OCI-M1 (cell line): ENCODE results near the gene KRTAP19-5.
A peak's percentile ranks its signal among the peaks of the same experiment; 100 is the strongest.

Experiments
- DNase-seq: peaks from one replicate; lab custom pipeline; 2025; lab: John Stamatoyannopoulos, UW

Gene KRTAP19-5

DNA sequence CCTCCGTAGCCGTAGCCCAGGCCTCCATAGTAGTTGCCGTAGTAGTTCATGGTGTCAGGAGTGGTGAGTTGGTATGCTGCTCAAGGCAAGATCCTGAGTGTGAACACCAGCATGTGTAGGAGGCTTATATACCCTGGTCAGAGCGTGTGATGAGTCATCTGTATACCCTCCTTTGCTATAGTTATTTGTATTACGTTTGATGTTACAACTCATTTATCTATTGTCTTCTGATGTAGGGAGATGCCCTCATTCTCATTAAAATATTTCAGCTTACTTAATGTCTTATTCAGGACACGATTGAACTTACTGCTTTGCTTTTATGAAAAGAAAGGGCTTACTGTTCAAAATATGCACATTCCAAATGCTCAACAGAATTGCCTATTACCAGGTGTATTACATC, at the start of gene KRTAP19-5:
TSS of gene KRTAP19-5 (minus strand) at position 101 of the 400 bp plus-strand sequence. CDS start at position 50, 51 bp downstream.
- no peak for DNase-seq

DNA sequence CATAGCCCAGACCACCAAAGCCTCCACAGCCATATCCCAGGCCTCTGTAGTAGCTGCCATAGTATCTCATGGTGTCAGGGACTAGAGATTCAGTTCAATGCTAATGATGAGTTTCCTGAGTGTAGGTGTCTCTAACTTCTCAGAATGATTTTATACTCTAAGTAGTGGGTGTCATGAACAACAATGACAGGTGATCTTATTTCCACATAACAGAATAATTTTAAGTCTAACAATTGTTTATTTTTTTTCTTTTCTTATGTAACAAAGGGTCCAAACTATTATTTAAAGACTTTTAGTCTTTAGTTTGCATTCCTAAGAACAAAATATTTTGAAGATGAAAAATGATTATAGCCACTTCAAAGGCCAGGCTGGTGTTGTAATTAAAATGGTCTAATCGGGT, 39.8 kb upstream of the KRTAP19-5 start, which contains the start of gene KRTAP19-6:
TSS of gene KRTAP19-6 (minus strand) at position 101 of the 400 bp plus-strand sequence. CDS start at position 70, 31 bp downstream.
- no peak for DNase-seq

DNA sequence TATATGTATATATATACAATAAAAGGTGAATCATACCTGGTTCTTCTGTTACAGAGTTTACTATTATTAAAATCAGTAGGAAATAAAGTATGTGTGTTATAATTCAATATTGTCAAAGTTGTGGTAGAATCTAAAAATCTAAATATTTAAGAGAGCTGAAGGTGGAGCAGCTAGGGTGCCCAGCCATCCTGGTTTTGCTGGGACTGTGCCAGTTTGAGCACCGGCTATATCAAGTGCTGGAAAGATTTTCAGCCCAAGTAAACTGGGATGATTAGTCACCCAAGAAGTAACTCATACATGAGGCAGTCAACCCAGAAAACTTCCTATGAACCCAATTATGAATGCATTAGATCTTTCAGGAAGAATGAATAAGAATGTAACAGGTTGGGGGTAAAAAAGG, 16.9 kb upstream of the KRTAP19-5 start:
- no peak for DNase-seq

DNA sequence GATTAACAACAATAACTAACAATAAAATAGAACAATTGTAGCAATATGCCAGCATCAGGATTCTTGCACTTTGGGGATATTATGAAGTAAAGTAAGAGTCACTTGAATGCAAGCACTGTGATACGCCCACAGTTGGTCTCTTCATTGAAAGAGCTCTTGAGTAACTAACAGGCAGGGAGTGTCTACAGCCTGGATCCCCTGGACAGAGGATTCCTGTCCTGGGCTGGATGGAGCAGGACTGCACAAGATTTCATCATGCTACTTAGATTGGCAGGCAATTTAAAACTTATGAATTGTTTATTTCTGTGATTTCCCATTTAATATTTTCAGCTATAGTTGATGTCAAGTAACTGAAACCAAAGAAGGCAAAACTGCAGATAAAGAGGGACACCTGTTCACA, 13.7 kb upstream of the KRTAP19-5 start:
- no peak for DNase-seq

DNA sequence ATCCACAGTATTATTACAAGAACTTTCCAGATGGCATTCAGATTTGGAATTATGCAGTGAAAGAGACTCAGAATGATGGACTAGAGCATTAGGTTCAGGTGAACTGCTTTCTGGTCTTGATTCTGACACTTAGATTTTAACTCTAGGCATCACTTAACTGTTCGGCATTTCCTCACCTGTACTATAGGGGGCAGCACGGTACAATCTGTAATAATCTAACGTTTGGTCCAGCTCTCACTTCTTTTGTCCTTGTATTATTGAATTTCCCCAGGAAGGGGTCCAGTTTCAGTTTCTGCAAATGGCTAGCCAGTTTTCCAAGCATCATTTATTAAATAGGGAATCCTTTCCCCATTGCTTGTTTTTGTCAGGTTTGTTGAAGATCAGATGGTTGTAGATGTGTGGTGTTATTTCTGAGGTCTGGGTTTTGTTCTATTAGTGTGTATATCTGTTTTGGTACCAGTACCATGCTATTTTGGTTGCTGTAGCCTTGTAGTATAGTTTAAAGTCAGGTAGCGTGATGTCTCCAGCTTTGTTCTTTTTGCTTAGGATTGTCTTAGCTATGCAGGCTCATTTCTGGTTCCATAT, 3.8 kb upstream of the KRTAP19-5 start:
- peak; percentile 11 for DNase-seq

DNA sequence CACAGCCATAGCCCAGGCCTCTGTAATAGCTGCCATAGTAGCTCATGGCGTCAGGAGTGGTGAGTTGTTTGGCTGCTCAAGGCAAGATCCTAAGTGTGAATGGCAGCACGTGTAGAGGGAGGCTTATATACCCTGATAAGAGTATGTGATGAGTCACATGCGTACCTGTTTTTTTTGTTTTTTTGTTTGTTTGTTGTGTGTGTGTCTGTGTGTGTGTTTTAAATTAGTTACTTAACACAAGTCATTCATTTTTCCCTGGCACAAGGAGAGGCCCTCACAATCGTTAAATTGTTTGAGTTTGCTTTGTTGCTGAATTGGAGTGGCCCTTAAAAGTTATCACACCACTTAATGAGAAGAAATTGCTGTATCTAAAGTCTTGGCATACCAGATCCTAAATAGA, 4.9 kb downstream of the KRTAP19-5 start, which contains the start of gene KRTAP19-4:
TSS of gene KRTAP19-4 (minus strand) at position 101 of the 400 bp plus-strand sequence. CDS start at position 46, 55 bp downstream.
- no peak for DNase-seq

DNA sequence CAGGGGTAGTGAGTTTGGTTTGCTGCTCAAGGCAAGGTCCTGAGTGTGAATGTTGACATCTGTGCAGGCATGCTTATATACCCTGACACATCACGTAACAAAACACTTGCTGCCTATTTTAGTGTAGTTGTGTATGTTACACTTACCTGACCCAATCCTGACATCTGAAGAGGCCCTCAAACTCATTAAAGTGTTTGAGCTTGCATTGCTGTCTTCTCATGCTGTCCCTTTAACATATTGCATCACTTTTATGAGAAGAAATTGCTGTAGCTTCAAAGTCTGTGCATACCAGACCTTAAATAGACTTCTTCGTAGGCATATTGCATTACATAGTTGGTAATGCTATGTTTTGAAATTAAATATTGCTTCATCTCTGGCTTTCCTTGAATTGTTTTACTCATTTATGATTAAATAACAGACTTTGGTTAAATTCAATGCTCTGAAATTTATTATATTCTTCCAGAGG, 9.9 kb downstream of the KRTAP19-5 start, which contains the start of gene KRTAP19-3:
TSS of gene KRTAP19-3 (minus strand) at position 51 of the 466 bp plus-strand sequence. CDS start 56 bp downstream, outside the sequence.
- no peak for DNase-seq

DNA sequence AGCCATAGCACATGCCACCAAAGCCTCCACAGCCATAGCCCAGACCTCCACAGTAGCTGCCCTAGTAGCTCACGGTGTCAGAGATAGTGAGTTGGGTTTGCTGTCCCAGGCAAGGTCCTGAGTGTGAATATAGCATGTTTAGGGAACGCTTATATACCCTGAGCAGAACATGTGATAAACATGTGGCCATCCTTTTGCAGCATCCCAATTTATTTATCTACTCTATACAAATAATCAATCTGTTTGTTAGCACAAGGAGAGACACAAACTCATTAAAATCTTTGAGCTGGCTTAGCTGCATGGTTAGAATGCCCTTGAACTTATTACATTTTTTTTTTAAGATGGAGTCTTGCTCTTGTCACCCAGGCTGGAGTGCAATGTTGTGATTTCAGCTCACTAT, 14.6 kb downstream of the KRTAP19-5 start, which contains the start of gene KRTAP19-2:
TSS of gene KRTAP19-2 (minus strand) at position 101 of the 400 bp plus-strand sequence. CDS start at position 13, 88 bp downstream.
- DNase-seq = no peak

DNA sequence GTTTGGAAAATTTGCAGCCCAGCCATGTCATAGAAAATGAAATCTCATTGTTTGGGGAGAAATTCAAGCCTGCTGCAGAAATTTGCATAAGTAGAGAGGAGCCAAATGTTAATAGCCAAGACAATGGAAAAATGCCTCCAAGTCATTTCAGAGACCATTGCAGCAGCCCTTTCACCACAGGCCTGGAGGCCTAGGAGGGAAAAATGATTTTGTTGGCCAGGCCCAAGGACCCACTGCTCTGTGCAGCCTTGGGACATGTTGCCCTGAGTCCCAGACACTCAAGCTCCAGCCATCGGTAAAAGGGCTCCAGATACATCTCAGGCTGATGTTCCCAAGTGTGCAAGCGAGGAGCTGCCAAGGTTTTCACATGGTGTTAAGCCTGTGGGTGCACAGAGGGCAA, 15.8 kb downstream of the KRTAP19-5 start:
- no peak for DNase-seq

DNA sequence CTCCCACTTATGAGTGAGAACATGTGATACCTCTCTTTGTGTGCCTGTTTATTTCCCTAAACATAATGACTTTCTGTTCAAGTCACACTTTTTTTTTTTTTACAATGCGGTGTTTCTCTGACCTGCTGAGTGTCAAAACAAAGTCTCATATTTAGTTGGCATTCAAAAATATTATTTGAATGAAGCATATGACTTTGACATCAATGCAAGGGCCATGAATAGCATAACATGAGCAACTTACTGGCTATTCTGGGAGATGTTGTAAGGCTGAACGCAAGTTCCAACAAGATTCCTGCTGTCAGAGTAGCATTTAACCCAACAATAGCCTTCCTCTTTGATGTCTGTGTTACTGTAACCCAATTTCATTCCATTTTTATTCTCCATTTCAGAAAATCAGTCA, 19.8 kb downstream of the KRTAP19-5 start:
- no peak for DNase-seq

DNA sequence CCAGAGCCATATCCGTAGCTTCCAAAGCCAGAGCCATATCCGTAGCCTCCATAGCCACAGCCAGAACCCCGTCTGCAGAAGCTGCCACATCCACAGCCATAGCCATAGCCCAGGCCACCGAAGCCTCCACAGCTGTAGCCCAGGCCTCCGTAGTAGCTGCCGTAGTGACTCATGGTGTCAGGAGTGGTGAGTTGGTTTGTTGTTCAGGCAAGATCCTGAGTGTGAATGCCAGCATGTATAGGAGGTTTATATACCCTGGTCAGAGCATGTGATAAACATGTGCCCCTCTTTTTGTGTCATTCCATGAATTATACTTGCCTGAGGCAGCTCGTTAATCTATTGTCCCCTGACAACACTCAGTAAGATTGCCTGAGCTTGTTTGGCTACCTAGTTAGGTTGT, 21.8 kb downstream of the KRTAP19-5 start, which contains the start of gene KRTAP19-1:
TSS of gene KRTAP19-1 (minus strand) at position 223 of the 400 bp plus-strand sequence. CDS start at position 173, 50 bp downstream.
- DNase-seq = no peak

DNA sequence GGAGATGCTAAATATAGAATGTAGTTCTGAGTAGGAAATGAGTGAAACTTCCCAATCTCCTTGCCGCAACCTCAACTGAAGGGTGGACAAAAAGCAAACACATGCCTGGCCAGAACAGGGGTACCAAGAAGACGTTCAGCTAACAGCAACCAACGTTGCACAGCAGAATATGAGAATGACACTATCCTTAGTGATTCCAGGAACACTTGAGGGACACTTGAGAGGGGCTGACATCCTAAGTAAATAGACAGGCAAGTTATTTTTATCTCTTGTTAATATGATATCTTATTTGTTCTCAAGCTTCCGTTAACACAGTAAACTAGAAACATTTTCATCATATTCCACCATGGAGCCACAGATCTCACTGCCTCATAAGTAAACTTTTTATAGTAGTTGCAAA, 22.7 kb downstream of the KRTAP19-5 start:
- DNase-seq = no peak

DNA sequence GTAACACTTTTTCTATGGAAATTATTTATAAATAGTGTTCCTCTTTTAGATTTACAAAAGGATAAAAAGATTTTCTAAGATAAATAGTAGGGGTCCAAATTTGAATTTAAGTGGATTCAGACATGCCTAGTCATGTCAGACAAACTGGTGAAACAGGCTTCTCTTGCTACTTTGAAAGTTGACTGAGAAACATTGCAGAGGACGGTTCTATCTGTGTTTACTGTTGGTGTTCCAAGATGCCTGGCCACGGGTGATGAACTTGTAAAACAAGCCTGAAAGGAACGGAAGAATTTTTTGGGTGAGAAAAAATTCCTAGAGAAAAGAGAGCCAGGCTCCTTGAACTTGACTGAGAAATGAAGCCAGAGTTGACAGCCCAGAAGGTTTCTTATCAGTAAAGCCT, 23.9 kb downstream of the KRTAP19-5 start:
- DNase-seq = peak; percentile 64

DNA sequence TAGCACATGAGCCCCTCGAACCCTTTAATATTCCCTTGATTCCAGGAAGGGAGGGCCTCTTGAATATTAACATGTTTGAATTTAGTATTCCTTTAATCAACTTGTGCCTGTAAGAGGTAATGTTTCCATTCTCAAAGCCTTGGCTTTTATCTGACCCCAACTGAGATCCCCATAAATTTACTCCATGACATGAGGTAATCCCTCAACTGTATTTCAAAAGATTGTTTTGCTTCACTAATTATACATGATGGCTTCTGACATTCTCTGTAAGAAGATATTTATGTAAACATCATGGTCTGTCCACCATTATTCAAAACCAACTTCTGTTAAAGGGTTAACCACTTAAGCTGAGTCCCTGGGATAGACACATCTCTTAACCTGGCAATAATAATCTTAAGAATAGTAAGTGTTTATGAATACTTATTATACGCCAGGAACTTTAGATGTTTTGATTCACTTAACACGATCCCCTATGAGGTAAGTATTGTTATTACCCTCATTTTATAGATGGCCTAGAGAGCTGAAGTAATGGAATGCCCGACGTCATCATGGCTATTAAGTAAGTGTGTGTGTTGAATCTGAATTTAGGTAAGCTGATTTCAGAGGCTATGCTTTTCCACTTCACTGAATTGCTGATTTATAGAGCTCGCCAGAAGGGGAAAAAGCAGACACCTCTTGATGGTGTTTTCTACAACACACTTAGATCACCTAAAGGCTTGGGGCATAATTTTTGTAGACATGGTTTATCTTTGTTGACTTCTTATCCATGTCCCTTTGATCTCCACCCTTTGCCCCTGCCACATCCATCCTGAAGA, 32.8 kb downstream of the KRTAP19-5 start:
- no peak for DNase-seq

DNA sequence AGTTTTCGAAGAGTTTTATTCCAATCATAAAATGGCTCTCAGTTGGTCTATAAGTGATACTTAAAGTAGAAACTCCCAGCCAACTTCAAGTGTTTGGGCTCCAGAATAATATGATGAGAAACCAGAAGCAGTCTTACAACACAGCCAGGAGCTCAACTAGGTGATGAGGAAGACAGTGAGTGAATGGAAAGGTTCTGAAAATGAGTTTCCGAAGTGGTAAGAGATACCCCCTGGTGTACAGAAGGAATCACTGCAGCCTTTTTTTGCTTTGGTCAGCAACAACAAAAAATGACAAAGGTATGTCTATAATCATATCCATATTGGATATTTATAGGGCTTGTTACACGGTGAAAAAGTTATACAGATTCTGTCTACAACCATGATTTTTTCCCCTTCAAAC, 38.2 kb downstream of the KRTAP19-5 start:
- DNase-seq = peak; percentile 36
